Stimulated activated CD8-positive, alpha-beta memory T cell treated with anti-CD3 and anti-CD28 coated beads, Interleukin-12 subunit alpha, Interleukin-12 subunit beta, amount 100 ng/mL, for 4 hours (primary cell): ENCODE measurements around the gene HARBI1.
"Not testable (repeated sequence)": the region's sequence is repeated elsewhere in the genome, so short reads cannot be mapped to it uniquely, and the experiment has no call there.

Experiments
- DNase-seq: peaks from one replicate; pipeline ENCODE4 v3.0.0-alpha.2; 2020; ENCODE audit warnings: low read depth

HARBI1 gene

GRCh38 chr11:46594785-46595184, 22.2 kb downstream of the HARBI1 start:
- DNase-seq, result no peak

DNA sequence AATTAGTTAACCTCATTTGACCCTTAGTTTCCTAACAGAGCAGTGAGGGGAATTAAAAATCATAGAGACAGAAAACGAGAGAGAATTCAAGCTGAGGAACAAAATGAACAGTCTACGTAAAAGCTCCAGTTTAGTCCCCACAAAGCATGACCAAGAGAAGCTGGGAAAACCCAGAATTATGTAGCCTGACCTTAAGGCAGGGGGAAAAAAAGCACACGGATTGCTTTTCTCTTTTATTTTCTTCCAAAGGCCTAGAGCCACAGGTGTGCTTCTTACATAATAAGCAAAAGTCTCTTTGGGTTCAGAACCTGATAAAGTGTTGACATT, 22.7 kb downstream of the HARBI1 start:
- no peak for DNase-seq

GRCh38 chr11:46593550-46594373, 23.3 kb downstream of the HARBI1 start, which contains the start of gene AMBRA1:
AMBRA1 (minus strand) TSS chr11:46594023; CDS start chr11:46548380, 45,643 bp downstream.
- peak; percentile 63 for DNase-seq

GRCh38 chr11:46590740-46591605, 26.1 kb downstream of the HARBI1 start:
- DNase-seq, result no peak

DNA sequence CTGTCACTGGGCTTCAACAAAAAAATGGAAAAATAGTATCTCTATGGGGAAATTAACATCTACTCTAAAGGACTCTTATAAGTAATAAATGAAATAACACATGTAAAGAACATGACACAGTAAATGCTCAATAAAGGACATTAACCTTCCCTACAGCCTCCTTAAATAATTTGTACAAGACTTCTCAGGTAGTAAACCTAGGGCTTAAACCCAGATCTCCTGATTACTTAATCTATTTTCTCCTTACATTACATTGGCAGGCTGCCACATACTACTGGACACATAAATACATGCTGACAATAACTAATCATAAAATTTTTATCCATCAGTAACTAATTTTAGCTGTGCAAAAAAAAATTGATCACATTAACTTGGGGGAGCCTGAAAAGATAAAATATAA, 28.1 kb downstream of the HARBI1 start:
- no peak for DNase-seq

GRCh38 chr11:46588131-46588530, 28.9 kb downstream of the HARBI1 start:
- no peak for DNase-seq

GRCh38 chr11:46583513-46583912, 33.5 kb downstream of the HARBI1 start:
- DNase-seq, result not testable (repeated sequence)

- DNase-seq, result no peak
These were observed 34.4 kb downstream of the HARBI1 start for GRCh38 chr11:46582588-46582987.

GRCh38 chr11:46577058-46577457, 40.0 kb downstream of the HARBI1 start:
- DNase-seq, result no peak

GRCh38 chr11:46574656-46575055, 42.4 kb downstream of the HARBI1 start:
- DNase-seq, result no peak

DNA sequence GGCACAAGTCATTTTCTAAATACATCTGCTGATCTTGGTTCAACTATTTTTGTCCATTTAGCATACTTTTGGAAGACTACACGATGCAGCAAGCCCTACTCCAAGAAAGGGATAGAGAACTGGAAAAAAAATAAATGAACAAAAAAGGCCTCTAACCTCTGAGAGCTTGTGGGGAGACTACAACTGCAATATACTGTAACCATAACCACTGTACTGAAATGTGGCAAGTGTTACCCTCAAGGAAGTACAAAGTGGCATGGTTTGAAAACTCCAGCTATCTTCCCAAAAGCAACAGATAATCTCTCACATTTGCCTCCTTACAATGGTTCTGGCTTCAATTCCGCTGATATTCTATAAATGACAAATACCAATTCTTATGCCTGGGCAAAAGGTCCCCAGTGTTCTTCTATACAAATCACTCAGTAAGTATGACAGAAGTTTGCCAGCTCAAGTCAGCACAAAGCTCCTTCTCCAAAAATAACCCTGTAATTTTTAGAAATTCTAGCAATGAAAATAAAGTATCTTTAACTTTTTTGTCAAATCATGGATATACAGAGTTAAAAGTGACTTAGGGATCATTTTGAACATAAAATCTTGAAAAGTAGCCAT, 46.1 kb downstream of the HARBI1 start:
- no peak for DNase-seq

- DNase-seq, result no peak
These were observed 51.7 kb downstream of the HARBI1 start for GRCh38 chr11:46565232-46565840.

DNA sequence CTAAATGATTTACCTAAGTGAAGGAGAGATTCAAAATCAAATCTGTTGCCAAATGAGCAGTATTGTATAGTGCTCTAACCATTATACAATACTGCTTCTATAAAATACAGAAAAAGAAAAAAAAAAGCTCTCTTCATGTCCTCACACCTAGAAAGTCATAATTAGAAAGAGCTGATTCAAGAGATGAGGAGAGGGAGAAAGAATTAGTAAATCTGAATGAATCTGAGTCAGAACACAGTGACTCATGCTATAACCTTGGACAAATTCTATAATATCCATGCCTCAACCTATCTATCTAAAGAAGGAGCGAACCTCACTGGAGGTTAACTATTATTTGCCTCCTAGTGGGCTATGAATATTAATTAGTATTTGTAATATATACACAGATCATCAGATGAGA, 52.6 kb downstream of the HARBI1 start:
- no peak for DNase-seq

DNA sequence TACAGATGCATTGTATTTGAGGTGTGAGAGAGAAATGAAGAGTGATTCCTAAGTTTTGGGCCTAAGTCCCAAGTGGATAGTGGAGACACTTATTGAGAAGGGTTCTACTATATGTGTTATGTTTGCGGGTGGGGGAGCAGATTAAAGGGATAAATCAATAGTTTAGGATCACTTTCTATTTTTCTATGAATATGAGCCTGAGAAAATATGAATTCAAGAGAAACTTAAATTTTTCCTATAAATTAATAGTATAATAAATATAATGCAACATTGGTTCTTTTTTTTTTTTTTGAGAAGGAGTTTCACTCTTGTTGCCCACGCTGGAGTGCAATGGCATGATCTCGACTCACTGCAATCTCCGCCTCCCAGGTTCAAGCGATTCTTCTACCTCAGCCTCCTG, 54.5 kb downstream of the HARBI1 start:
- DNase-seq, result no peak

DNA sequence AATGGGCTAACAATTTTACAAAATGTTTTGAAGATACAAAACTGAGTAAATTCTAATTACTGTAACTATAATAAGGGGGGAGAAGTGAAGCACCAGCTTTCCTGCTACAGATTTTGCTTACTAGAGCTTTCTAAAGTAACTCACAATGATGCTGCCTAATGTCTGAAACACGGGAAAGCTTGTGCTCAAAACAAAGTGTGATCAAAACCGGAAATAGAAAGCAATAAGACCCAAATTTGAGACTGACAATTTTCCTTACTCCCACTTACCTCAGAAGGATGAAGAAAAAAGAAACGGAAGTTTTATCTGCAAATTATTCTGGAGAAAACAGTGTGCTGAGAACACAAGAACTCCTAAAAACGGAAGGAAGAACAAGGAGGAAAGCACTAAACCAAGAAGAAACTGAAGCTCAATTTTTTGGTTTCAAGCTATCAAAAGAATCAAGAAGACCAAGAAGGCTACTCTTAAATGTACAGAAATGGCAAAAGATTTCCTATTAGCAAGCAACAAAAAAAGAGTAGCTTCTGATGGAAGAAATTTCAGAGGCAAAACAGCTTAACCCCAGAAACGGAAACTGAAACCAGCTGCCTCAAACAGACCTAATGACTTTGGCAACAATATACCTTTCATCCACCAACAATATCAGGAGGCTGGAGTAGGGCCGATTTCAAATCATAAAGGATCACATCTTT, 56.6 kb downstream of the HARBI1 start:
- DNase-seq, result no peak

DNA sequence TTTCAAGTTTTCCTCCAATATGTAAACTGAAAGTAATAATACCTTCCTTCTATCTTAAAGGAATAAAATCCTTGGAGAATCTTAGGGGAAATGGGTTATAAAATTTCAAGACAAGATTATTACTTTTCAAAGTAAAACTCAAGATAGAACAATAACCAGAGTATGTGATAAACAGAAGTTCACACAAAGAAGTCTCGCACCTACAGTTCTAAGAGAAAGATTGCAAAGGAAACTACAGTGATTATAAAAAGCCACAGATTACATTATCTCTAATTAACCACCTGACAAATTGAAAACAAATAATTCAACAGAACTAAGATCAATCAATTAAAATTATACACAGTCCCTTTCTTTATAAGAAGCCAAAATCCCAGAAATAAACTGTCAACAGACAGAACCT, 57.2 kb downstream of the HARBI1 start:
- DNase-seq, result no peak

DNA sequence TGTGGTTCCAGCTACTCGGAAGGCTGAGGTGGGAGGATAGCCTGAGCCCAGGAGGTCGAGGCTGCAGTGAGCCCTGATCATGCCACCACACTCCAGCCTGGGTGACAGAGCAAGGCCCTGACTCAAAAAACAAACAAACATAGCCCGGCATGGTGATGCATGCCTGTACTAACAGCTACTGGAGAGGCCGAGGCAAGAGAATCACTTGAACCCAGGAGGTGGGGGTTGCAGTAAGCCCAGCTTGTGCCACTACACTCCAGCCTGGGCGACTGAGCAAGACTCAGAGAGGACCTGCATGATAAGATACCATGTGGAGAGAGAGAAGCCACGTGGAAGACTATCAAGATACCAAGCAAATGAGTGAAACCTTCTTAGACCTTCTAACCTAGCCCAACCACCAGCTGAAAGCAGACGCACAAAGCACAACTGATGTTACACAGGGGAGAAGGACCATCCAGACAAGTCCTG, 59.3 kb downstream of the HARBI1 start:
- no peak for DNase-seq

GRCh38 chr11:46555267-46556054, 61.6 kb downstream of the HARBI1 start:
- DNase-seq, result no peak

- no peak for DNase-seq
These were observed 62.5 kb downstream of the HARBI1 start for GRCh38 chr11:46554213-46555147.

DNA sequence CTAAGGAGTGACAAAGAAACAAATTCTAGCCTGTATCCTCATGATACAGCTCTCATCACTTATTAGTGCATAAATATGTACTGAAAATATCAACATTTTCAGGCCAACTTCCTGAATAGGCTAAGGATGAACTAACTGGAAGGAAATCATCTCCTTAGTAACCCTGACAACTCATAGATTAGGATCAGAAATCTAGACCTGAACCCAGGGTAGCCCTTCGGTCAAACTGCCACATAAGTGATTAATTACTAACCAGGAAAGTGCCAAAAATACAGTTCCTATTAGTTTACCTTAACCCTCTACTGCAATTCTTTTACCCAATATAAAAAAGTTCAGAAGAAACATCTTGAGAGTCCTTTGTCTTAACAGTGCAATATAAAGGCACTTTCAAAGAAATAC, 63.2 kb downstream of the HARBI1 start:
- DNase-seq, result no peak
